A549 (cell line): ENCODE results near the gene GRID1.

Experiments
- CTCF ChIP-seq: fragments of >200 bp; sonication (Bioruptor Twin); formaldehyde crosslinking; IDR thresholded peaks from 3 replicates; pipeline ENCODE4 v1.5.1; 2016
- POLR2A ChIP-seq: IDR thresholded peaks from 2 replicates; pipeline ENCODE4 v1.6.1; 2012; ENCODE audit warnings: mild to moderate bottlenecking, low read length

- no peak for TF ChIP-seq POLR2A
- no peak for TF ChIP-seq CTCF
Measured at GRCh38 chr10:86336341-86336740, 30.3 kb downstream of the GRID1 start.
